ENCODE data around the gene HSD17B8.

Gene HSD17B8

GRCh38 chr6:33192671-33193602, 11.5 kb upstream of the HSD17B8 start:
- H3K9me3 ChIP-seq (ENCODE audit: control insufficient read depth, low read length): no peaks in the 10 kb centered on the region
- H3K27me3 ChIP-seq (ENCODE audit: control insufficient read depth, insufficient read depth, low read length, poor library complexity, severe bottlenecking): peaks cover 28% of the 10 kb centered on the region
- H3K4me1 ChIP-seq (ENCODE audit: control insufficient read depth, insufficient read depth, low read length): peaks cover 12% of the 10 kb centered on the region
- peaks cover 8% of the 10 kb centered on the region for H3K36me3 ChIP-seq (ENCODE audit: control insufficient read depth, insufficient read depth, low read length)
- H3K4me3 ChIP-seq (ENCODE audit: insufficient read depth, low read depth, low read length): peak overlapping the region; percentile 22
- no peak overlapping the region for H3K27ac ChIP-seq (ENCODE audit: insufficient read depth, low read depth, low read length, poor library complexity, severe bottlenecking)
- 5% methylated on average over 62 to 71 of the region's 72 CpGs for WGBS, 2 experiments

- Histone ChIP-seq H3K9me3 (ENCODE audit: control insufficient read depth, low read length) (no peaks in the 10 kb centered on the region), H3K36me3 (ENCODE audit: control insufficient read depth, insufficient read depth, low read length) (peaks cover 8% of the 10 kb centered on the region), H3K4me1 (ENCODE audit: control insufficient read depth, insufficient read depth, low read length) (peaks cover 12% of the 10 kb centered on the region), H3K4me3 (ENCODE audit: insufficient read depth, low read depth, low read length) (no peak overlapping the region), H3K27me3 (ENCODE audit: control insufficient read depth, insufficient read depth, low read length, poor library complexity, severe bottlenecking) (peaks cover 28% of the 10 kb centered on the region), H3K27ac (ENCODE audit: insufficient read depth, low read depth, low read length, poor library complexity, severe bottlenecking) (no peak overlapping the region)
- WGBS, 2 experiments: 62 to 75% methylated on average over 6 of the region's 6 CpGs
Observed at GRCh38 chr6:33193619-33194018, 10.8 kb upstream of the HSD17B8 start.

GRCh38 chr6:33194431-33194979, 9.9 kb upstream of the HSD17B8 start:
- Histone ChIP-seq H3K4me1 (ENCODE audit: control insufficient read depth, insufficient read depth, low read length) (peaks cover 12% of the 10 kb centered on the region), H3K27me3 (ENCODE audit: control insufficient read depth, insufficient read depth, low read length, poor library complexity, severe bottlenecking) (peaks cover 28% of the 10 kb centered on the region), H3K4me3 (ENCODE audit: insufficient read depth, low read depth, low read length) (no peak overlapping the region), H3K36me3 (ENCODE audit: control insufficient read depth, insufficient read depth, low read length) (peaks cover 8% of the 10 kb centered on the region), H3K27ac (ENCODE audit: insufficient read depth, low read depth, low read length, poor library complexity, severe bottlenecking) (no peak overlapping the region), H3K9me3 (ENCODE audit: control insufficient read depth, low read length) (no peaks in the 10 kb centered on the region)
- WGBS, 2 experiments: 92% methylated on average over 7 to 8 of the region's 8 CpGs

DNA sequence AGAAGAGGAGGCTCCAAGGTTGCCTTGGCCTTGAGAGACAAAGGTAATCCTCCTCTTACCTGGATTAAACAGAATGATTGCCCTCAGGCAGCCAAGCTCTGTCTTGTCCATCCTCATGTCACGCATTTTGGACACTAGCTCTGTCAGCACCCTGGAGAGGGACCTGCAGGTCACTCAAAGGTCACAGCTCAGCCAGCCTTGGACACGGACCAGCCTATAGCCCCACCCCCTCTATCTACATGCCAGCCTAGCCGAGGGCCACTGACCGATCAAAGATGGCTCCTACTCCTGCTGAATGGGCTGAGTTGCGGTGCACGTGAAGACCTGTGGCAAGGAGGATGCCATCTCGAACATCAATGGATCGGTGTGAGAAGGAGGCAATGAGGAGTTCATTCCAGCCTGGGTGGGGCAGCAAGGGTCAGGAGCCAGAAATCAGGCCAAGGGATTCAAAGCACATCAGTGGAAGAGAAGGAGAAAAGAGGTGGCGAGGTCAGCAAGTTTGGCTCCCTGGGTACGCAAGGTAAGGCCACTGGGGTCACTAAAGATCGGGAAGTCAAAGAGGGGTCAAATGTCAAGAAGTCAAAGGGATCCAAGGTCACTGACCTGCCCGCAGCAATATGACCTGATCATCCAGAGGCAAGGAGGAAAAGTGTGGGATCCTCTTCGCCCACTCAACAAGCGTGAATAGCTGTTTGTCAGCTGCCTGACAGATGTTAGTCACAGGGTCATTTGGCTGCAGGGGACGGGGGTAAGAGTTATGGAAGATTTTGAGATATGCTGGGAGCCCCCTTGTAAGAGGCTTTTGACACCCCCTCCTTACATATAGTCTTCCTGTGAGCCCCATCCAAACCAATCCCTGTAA, 8.9 kb upstream of the HSD17B8 start:
- Histone ChIP-seq H3K4me1 (ENCODE audit: control insufficient read depth, insufficient read depth, low read length) (peaks cover 12% of the 10 kb centered on the region), H3K27ac (ENCODE audit: insufficient read depth, low read depth, low read length, poor library complexity, severe bottlenecking) (no peak overlapping the region), H3K9me3 (ENCODE audit: control insufficient read depth, low read length) (no peaks in the 10 kb centered on the region), H3K4me3 (ENCODE audit: insufficient read depth, low read depth, low read length) (no peak overlapping the region), H3K27me3 (ENCODE audit: control insufficient read depth, insufficient read depth, low read length, poor library complexity, severe bottlenecking) (peaks cover 25% of the 10 kb centered on the region), H3K36me3 (ENCODE audit: control insufficient read depth, insufficient read depth, low read length) (peaks cover 8% of the 10 kb centered on the region)
- 86 to 91% methylated on average over 14 to 15 of the region's 15 CpGs for WGBS, 2 experiments

DNA sequence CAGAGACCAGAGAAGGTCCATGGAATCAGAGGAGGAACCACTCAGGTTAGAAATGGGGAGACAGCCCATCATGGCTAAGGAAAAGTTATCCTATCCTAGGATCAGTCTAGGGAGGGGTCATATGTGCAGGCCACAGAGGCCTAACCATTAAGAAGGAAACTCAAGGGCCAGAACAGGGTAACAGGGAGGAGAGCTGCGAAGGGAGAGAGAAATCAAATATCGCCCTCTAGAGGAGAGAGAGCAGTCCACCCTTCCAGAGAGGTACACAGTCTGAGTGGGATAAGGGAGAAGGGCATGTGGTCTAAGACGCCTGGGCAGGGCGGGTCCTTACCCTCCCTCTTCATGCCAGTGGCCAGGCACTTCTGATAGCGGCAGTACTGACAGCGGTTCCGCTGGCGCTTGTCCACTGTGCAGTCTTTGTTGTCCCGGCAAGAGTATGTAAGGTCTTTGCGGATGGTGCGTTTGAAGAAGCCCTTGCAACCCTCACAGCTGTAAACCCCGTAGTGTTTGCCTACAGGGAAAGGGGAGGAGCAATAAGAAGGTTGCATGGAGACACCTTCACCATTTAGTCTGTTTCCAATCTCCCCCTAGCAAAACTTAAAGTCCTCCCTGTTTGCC, 6.9 kb upstream of the HSD17B8 start:
- no peak overlapping the region for H3K27ac ChIP-seq (ENCODE audit: insufficient read depth, low read depth, low read length, poor library complexity, severe bottlenecking)
- H3K4me1 ChIP-seq (ENCODE audit: control insufficient read depth, insufficient read depth, low read length): peaks cover 7% of the 10 kb centered on the region
- 55 to 57% methylated on average over 12 of the region's 12 CpGs for WGBS, 2 experiments

DNA sequence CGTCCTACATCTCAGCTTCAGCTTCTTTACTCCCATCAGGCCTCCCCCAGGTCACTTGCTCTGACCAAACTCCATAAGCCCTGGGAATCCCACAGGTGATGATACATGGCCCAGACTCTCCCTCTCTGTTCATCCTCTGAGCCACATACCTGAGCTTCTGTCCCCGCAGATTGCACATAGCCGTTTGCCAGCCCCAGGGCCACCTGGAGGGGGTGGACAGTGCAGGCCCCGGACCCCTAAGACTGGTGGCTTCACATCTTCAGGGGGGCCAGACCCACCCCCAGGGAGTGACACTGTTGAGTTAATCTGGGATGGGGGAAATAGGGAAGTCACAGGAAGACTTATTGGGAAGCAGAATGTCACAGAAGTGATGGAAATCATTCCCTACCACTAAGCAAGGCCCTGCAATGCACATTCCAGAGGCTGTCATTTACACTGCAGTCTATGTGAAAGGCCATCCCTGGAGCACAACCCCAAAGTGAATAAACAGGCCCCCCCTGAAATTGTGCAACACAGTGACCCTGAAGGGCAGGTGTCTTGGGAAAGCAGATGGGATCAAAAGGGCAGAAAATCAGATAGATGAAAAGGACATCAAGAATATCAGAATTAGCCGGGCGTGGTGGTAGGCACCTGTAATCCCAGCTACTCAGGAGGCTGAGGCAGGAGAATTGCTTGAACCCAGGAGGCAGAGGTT, 6.1 kb upstream of the HSD17B8 start:
- WGBS, 2 experiments: 89 to 92% methylated on average over 6 of the region's 6 CpGs
- Histone ChIP-seq H3K9me3 (ENCODE audit: control insufficient read depth, low read length) (no peaks in the 10 kb centered on the region), H3K36me3 (ENCODE audit: control insufficient read depth, insufficient read depth, low read length) (peaks cover 22% of the 10 kb centered on the region)

More for the DNA sequence above, 6.9 kb upstream of the HSD17B8 start:
- Histone ChIP-seq H3K36me3 (ENCODE audit: control insufficient read depth, insufficient read depth, low read length) (peaks cover 14% of the 10 kb centered on the region), H3K9me3 (ENCODE audit: control insufficient read depth, low read length) (no peaks in the 10 kb centered on the region), H3K4me3 (ENCODE audit: insufficient read depth, low read depth, low read length) (no peak overlapping the region), H3K27me3 (ENCODE audit: control insufficient read depth, insufficient read depth, low read length, poor library complexity, severe bottlenecking) (peaks cover 7% of the 10 kb centered on the region)

GRCh38 chr6:33198853-33199436, 5.5 kb upstream of the HSD17B8 start:
- peaks cover 13% of the 10 kb centered on the region for H3K4me1 ChIP-seq (ENCODE audit: control insufficient read depth, insufficient read depth, low read length)
- no peak overlapping the region for H3K4me3 ChIP-seq (ENCODE audit: insufficient read depth, low read depth, low read length)
- H3K27ac ChIP-seq (ENCODE audit: insufficient read depth, low read depth, low read length, poor library complexity, severe bottlenecking): no peak overlapping the region
- 45 to 62% methylated on average over 3 of the region's 3 CpGs for WGBS, 2 experiments
- H3K36me3 ChIP-seq (ENCODE audit: control insufficient read depth, insufficient read depth, low read length): peaks cover 26% of the 10 kb centered on the region
- no peaks in the 10 kb centered on the region for H3K27me3 ChIP-seq (ENCODE audit: control insufficient read depth, insufficient read depth, low read length, poor library complexity, severe bottlenecking)
- H3K9me3 ChIP-seq (ENCODE audit: control insufficient read depth, low read length): no peaks in the 10 kb centered on the region

More for the DNA sequence above, 6.1 kb upstream of the HSD17B8 start:
- no peaks in the 10 kb centered on the region for H3K27me3 ChIP-seq (ENCODE audit: control insufficient read depth, insufficient read depth, low read length, poor library complexity, severe bottlenecking)
- H3K4me3 ChIP-seq (ENCODE audit: insufficient read depth, low read depth, low read length): no peak overlapping the region
- H3K27ac ChIP-seq (ENCODE audit: insufficient read depth, low read depth, low read length, poor library complexity, severe bottlenecking): no peak overlapping the region
- peaks cover 7% of the 10 kb centered on the region for H3K4me1 ChIP-seq (ENCODE audit: control insufficient read depth, insufficient read depth, low read length)

GRCh38 chr6:33199687-33200218, 4.7 kb upstream of the HSD17B8 start:
- H3K27me3 ChIP-seq (ENCODE audit: control insufficient read depth, insufficient read depth, low read length, poor library complexity, severe bottlenecking): no peaks in the 10 kb centered on the region
- whole genome bisulfite sequencing, 2 experiments: 1% methylated on average over 25 of the region's 26 CpGs
- peak overlapping the region; percentile 95 for H3K27ac ChIP-seq (ENCODE audit: insufficient read depth, low read depth, low read length, poor library complexity, severe bottlenecking)
- no peaks in the 10 kb centered on the region for H3K9me3 ChIP-seq (ENCODE audit: control insufficient read depth, low read length)
- peaks cover 25% of the 10 kb centered on the region for H3K36me3 ChIP-seq (ENCODE audit: control insufficient read depth, insufficient read depth, low read length)
- peak overlapping the region; percentile 95 for H3K4me3 ChIP-seq (ENCODE audit: insufficient read depth, low read depth, low read length)
- peaks cover 16% of the 10 kb centered on the region for H3K4me1 ChIP-seq (ENCODE audit: control insufficient read depth, insufficient read depth, low read length)
